DOHH2 (cell line): Measurements from ENCODE around the gene EHD4.

ENCODE experiments used
- H3F3A ChIP-seq: fragments of 200-600 bp; sonication (generic), shearing (Covaris generic); 2 replicates; pipeline ENCODE4 v1.6.0; 2016; ENCODE audit warnings: antibody characterized with exemption, mild to moderate bottlenecking; ENCODE audit not compliant: control insufficient read depth, insufficient read depth
- H3K27ac ChIP-seq: fragments of 200-600 bp; sonication (generic); 2 replicates; pipeline ENCODE4 v1.5.1; 2014; ENCODE audit warnings: low read depth, mild to moderate bottlenecking, low read length, moderate library complexity
- H3K27me3 ChIP-seq: fragments of 200-600 bp; sonication (generic); 2 replicates; pipeline ENCODE4 v1.6.1; 2014; ENCODE audit warnings: mild to moderate bottlenecking, low read length, mixed read lengths; ENCODE audit not compliant: control insufficient read depth
- H3K36me3 ChIP-seq: fragments of 200-600 bp; sonication (generic); 2 replicates; pipeline ENCODE4 v1.6.1; 2014; ENCODE audit warnings: mild to moderate bottlenecking, low read length, moderate library complexity, mixed read lengths; ENCODE audit not compliant: control insufficient read depth
- H3K4me1 ChIP-seq: fragments of 200-600 bp; sonication (generic); 2 replicates; pipeline ENCODE4 v1.6.1; 2014; ENCODE audit warnings: mild to moderate bottlenecking, low read length, mixed read lengths; ENCODE audit not compliant: control insufficient read depth
- H3K4me2 ChIP-seq: fragments of 200-600 bp; sonication (generic); 2 replicates; pipeline ENCODE4 v1.6.0; 2014; ENCODE audit warnings: mild to moderate bottlenecking, low read length, moderate library complexity
- H3K4me3 ChIP-seq: fragments of 200-600 bp; sonication (generic); 2 replicates; pipeline ENCODE4 v1.5.1; 2014; ENCODE audit warnings: mild to moderate bottlenecking, low read length, mixed read lengths
- H3K79me2 ChIP-seq: fragments of 200-600 bp; sonication (generic); 2 replicates; pipeline ENCODE4 v1.6.1; 2014; ENCODE audit warnings: mild to moderate bottlenecking, low read length, mixed read lengths; ENCODE audit not compliant: control insufficient read depth
- H3K9me2 ChIP-seq: fragments of 200-600 bp; sonication (generic); replicated peaks from 2 replicates; pipeline ENCODE4 v1.6.1; 2014; ENCODE audit warnings: mild to moderate bottlenecking, low read length, mixed read lengths; ENCODE audit not compliant: control insufficient read depth
- H3K9me3 ChIP-seq: fragments of 200-600 bp; sonication (generic); 2 replicates; pipeline ENCODE4 v1.6.1; 2014; ENCODE audit warnings: antibody characterized with exemption, low read length, mixed read lengths; ENCODE audit not compliant: control insufficient read depth, insufficient read depth
- H4K20me1 ChIP-seq: fragments of 200-600 bp; sonication (generic); 2 replicates; pipeline ENCODE4 v1.6.0; 2014; ENCODE audit warnings: low read depth, mild to moderate bottlenecking, antibody characterized with exemption, low read length, moderate library complexity; ENCODE audit not compliant: control insufficient read depth, insufficient read depth
- CTCF ChIP-seq: fragments of 200-600 bp; sonication (generic); IDR thresholded peaks from one replicate; pipeline ENCODE4 v1.5.1; 2014; ENCODE audit warnings: antibody characterized with exemption, mild to moderate bottlenecking, low read depth, low read length; ENCODE audit not compliant: poor library complexity, severe bottlenecking
- EZH2phosphoT487 ChIP-seq: fragments of 200-600 bp; sonication (generic); IDR thresholded peaks from 2 replicates; pipeline ENCODE4 v1.6.1; 2017; ENCODE audit warnings: borderline replicate concordance, mild to moderate bottlenecking, antibody characterized with exemption, low read length, moderate library complexity, mixed read lengths

Gene EHD4

GRCh38 chr15:41921167-41921566 is 51.2 kb downstream of the EHD4 start:
- Histone ChIP-seq H4K20me1 (no peaks in the 10 kb centered on the region), H3F3A (no peaks in the 10 kb centered on the region), H3K4me3 (no peak overlapping the region), H3K36me3 (peaks cover 12% of the 10 kb centered on the region; the same call in 1 of the 2 replicates), H3K27me3 (no peaks in the 10 kb centered on the region), H3K4me1 (peaks cover 2% of the 10 kb centered on the region), H3K9me2 (no peaks in the 10 kb centered on the region), H3K4me2 (no peak overlapping the region), H3K9me3 (no peaks in the 10 kb centered on the region), H3K79me2 (no peaks in the 10 kb centered on the region), H3K27ac (no peak overlapping the region)
- TF ChIP-seq CTCF (no peak), EZH2phosphoT487 (no peak)

GRCh38 chr15:41919954-41920538 is 52.3 kb downstream of the EHD4 start:
- Histone ChIP-seq H4K20me1 (no peaks in the 10 kb centered on the region), H3K36me3 (peaks cover 9% of the 10 kb centered on the region; the same call in 1 of the 2 replicates), H3K27ac (no peak overlapping the region), H3K79me2 (no peaks in the 10 kb centered on the region), H3K9me3 (no peaks in the 10 kb centered on the region), H3K27me3 (no peaks in the 10 kb centered on the region), H3K9me2 (no peaks in the 10 kb centered on the region), H3K4me1 (no peaks in the 10 kb centered on the region), H3F3A (no peaks in the 10 kb centered on the region), H3K4me3 (no peak overlapping the region), H3K4me2 (no peak overlapping the region)
- TF ChIP-seq EZH2phosphoT487 (no peak), CTCF (no peak)

- TF ChIP-seq CTCF = no peak
- no peak for TF ChIP-seq EZH2phosphoT487
- H3K9me3 ChIP-seq = no peaks in the 10 kb centered on the region
- no peaks in the 10 kb centered on the region for H3K79me2 ChIP-seq
- peaks cover 9% of the 10 kb centered on the region; the same call in 1 of the 2 replicates for H3K36me3 ChIP-seq
- H4K20me1 ChIP-seq = no peaks in the 10 kb centered on the region
- H3K9me2 ChIP-seq = no peaks in the 10 kb centered on the region
- no peaks in the 10 kb centered on the region for H3K4me1 ChIP-seq
- H3K27ac ChIP-seq = no peak overlapping the region
- no peak overlapping the region for H3K4me3 ChIP-seq
- H3K4me2 ChIP-seq = no peak overlapping the region
- H3K27me3 ChIP-seq = no peaks in the 10 kb centered on the region
- no peaks in the 10 kb centered on the region for H3F3A ChIP-seq
These were observed 53.0 kb downstream of the EHD4 start for GRCh38 chr15:41919201-41919820.
